ENCODE data around the gene KRI1. TPM values are rescaled to one million over a fixed set of nuclear protein-coding genes. Genes with fewer than 3 reads are reported as not detected.
"Not testable (repeated sequence)": the region's sequence is repeated elsewhere in the genome, so short reads cannot be mapped to it uniquely, and the experiment has no call there.

Gene KRI1
- total RNA-seq, 4 donors from 2014 or later = 9.0 to 152 (median 27.6) TPM

DNA sequence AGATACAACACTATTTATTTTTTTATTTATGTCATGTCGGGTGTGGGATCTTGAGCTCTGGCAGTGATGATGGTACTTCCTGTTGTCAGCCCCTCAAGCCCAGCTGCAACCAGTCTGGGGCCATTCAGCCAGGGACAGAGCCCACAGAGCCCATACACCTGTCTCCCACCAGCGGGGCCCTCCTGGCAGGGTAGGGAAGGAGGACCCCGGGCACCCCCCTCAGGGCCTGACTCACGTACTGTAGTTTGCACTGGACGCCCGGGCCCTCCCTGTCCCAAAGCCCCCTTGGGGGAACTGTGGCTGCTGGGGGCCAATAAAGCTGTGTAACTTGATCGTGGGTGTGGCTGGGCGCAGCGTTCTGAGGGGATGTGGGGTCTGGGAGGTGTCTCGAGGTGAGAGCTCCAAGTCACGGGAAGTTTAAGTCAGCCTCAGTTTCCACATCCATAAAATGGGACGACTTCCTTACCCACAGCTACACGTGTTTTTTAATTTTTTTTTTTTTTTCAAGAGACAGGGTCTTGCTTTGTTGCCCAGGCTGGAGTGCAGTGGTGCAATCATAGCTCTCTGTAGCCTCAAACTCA is 12.6 kb downstream of the KRI1 start:
- TF ChIP-seq, protein P1, sequence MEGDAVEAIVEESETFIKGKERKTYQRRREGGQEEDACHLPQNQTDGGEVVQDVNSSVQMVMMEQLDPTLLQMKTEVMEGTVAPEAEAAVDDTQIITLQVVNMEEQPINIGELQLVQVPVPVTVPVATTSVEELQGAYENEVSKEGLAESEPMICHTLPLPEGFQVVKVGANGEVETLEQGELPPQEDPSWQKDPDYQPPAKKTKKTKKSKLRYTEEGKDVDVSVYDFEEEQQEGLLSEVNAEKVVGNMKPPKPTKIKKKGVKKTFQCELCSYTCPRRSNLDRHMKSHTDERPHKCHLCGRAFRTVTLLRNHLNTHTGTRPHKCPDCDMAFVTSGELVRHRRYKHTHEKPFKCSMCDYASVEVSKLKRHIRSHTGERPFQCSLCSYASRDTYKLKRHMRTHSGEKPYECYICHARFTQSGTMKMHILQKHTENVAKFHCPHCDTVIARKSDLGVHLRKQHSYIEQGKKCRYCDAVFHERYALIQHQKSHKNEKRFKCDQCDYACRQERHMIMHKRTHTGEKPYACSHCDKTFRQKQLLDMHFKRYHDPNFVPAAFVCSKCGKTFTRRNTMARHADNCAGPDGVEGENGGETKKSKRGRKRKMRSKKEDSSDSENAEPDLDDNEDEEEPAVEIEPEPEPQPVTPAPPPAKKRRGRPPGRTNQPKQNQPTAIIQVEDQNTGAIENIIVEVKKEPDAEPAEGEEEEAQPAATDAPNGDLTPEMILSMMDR (IDR thresholded peaks at IDR 0.05) = no peak
- no peak for TF ChIP-seq POLR2A (IDR thresholded peaks at IDR 0.05)
- no peaks in the 10 kb centered on the region for H3K9me3 ChIP-seq
- no peaks in the 10 kb centered on the region for H3K36me3 ChIP-seq

DNA sequence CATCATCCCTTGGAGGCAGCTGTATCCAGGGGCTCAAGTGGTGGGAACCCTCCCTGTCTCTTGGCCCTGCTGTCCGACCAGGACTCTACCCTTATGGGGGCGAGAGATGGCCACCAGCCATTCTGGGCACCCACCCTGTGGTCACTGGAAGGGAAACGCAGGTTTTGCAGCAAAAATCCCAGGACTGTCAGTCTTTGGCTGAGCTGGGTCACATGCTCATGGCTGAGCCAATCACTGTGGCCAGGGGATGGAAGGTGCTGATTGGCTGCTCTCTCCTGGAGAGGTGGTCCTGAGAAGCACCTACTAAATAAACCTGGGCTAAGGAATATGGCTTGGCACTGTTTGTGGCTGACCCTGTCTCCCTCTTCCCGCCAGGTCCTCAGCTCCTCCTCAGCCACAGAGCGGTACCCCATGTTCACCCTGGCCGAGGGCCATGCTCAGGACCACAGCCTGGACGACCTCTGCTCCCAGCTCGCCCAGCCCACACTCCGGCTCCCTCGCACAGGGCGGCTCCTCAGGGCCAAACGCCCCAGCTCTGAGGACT is 13.2 kb downstream of the KRI1 start:
- H3K9me3 ChIP-seq = no peaks in the 10 kb centered on the region
- no peak overlapping the region for H3K27ac ChIP-seq
- H3K4me1 ChIP-seq = no peaks in the 10 kb centered on the region
- H3K36me3 ChIP-seq = no peaks in the 10 kb centered on the region
- no peak for DNase-seq
- no peak overlapping the region for H3K4me3 ChIP-seq
- TF ChIP-seq POLR2A (IDR thresholded peaks at IDR 0.05) = no peak
- TF ChIP-seq, protein P1 (IDR thresholded peaks at IDR 0.05) = no peak
- intact Hi-C loops (cut with DNase I; ENCODE audit: low total_unique reads) = no loop called here
- H3K27me3 ChIP-seq = no peaks in the 10 kb centered on the region

More for the DNA sequence above, 12.6 kb downstream of the KRI1 start:
- Histone ChIP-seq H3K4me1 (no peaks in the 10 kb centered on the region), H3K27ac (no peak overlapping the region), H3K27me3 (no peaks in the 10 kb centered on the region), H3K4me3 (no peak overlapping the region)
- DNase-seq = no peak
- intact Hi-C loops (cut with DNase I; ENCODE audit: low total_unique reads) = no loop called here

DNA sequence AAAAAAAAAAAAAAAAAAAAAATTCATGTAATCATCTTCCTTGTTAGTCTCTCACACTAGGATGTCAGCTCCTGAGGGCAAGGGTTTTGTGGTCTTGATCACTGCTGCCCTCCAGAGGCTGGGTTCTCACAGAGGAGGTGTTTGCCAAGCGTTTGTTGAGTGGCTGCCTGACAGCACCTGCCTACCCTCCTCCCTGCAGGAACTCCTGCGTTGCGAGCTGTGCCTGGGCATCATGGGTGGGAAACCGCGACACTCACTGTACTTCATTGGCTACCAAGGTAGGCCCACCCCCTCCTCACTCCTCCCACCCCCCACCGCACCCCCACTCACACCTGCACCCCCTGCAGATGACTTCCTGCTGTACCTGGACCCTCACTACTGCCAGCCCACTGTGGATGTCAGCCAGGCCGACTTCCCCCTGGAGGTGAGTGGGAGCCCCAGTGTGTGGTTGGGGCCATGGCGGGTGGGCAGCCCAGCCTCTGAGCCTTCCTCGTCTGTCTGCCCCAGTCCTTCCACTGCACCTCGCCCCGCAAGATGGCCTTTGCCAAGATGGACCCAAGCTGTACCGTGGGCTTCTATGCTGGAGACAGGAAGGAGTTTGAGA is 14.0 kb downstream of the KRI1 start:
- no peak for TF ChIP-seq POLR2A (IDR thresholded peaks at IDR 0.05)
- TF ChIP-seq, protein P1 (IDR thresholded peaks at IDR 0.05) = no peak
- no peaks in the 10 kb centered on the region for H3K36me3 ChIP-seq
- H3K9me3 ChIP-seq = no peaks in the 10 kb centered on the region
- H3K27ac ChIP-seq = no peak overlapping the region
- no peak overlapping the region for H3K4me3 ChIP-seq
- DNase-seq = no peak
- H3K4me1 ChIP-seq = no peaks in the 10 kb centered on the region
- intact Hi-C loops (cut with DNase I; ENCODE audit: low total_unique reads) = no loop called here
- no peaks in the 10 kb centered on the region for H3K27me3 ChIP-seq

DNA sequence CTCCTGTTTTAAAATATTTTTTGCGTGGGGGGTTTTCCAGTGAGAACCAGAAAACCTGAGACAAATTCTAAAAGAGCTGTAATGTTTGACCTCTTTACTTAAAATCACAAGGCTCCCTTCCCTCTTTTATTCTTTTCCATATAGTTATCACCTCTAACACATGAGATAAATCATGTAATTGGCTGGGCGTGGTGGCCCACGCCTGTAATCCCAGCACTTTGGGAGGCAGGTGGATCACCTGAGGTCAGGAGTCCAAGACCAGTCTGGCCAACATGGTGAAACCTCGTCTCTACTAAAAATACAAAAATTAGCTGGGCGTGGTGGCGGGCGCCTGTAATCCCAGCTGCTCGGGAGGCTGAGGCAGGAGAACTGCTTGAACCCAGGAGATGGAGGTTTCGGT is 14.8 kb downstream of the KRI1 start:
- H3K9me3 ChIP-seq; H3K4me3 ChIP-seq; H3K27ac ChIP-seq; H3K36me3 ChIP-seq; DNase-seq; intact Hi-C loops (cut with DNase I; ENCODE audit: low total_unique reads); H3K4me1 ChIP-seq; H3K27me3 ChIP-seq: not testable (repeated sequence)

DNA sequence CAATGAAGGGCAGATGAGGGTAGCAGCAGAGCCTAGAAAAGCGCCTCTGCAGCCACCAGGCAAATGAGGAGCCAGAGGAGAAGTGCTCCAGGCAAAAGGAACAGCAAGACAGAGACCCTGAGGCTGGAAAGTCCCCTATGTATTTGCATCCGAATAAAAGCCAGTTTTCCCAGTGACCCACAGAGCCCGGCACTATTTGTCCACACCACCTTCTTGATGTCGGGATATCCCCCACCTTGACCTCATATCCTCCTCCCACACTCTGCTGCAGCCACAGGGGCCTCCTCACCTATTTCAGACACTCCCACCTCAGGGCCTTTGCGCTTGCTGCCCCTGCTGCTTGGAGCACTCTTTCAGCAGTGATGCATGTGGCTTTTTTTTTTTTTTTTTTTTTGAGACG is 15.5 kb downstream of the KRI1 start:
- TF ChIP-seq POLR2A (IDR thresholded peaks at IDR 0.05) = no peak
- TF ChIP-seq, protein P1 (IDR thresholded peaks at IDR 0.05) = no peak
- DNase-seq = no peak
- H3K27ac ChIP-seq = no peak overlapping the region
- H3K9me3 ChIP-seq = no peaks in the 10 kb centered on the region
- no peaks in the 10 kb centered on the region for H3K27me3 ChIP-seq
- intact Hi-C loops (cut with DNase I; ENCODE audit: low total_unique reads) = no loop called here
- H3K4me3 ChIP-seq = no peak overlapping the region
- peaks cover 0 to 3% of the 10 kb centered on the region in 2 donors for H3K4me1 ChIP-seq
- H3K36me3 ChIP-seq = no peaks in the 10 kb centered on the region
